GM12801 (cell line): Measurements from ENCODE around the gene METTL4.

ENCODE experiments used
- CTCF ChIP-seq: IDR thresholded peaks from one replicate; pipeline ENCODE4 v1.5.1; 2011; ENCODE audit warnings: control low read depth; ENCODE audit not compliant: insufficient read length; ENCODE audit errors: extremely low read depth

The METTL4 gene

DNA sequence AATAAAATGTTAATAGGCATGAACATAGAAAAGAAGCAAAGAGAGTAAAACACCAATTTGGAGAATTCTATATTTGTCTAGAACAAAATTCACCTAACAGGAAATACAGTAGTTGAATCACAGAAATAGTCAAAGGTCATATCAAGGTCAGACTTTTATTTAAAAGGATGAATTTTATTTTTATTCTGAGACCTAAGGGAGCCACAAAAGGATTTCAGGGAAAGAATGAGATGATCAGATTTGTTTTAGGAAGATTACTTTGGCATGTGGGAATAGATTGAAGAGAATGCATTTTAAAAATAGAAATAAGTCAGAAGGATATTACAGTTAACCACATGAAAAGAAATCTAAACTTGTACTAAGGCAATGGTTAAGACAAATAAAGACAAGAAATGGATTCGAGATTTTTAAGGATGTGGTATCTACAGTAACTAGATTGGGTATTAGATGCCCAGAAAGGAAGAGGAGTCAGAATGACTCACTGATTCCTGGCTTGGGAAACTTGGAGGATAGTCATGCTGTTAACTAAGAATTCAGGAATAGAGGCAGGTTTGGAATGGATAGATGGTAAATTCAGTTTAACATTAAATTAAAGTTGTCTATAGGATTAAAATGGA, 56.0 kb downstream of the METTL4 start:
- no peak for TF ChIP-seq CTCF

GRCh38 chr18:2513616-2514015, 57.7 kb downstream of the METTL4 start:
- TF ChIP-seq CTCF = no peak

GRCh38 chr18:2512059-2512458, 59.2 kb downstream of the METTL4 start:
- no peak for TF ChIP-seq CTCF

GRCh38 chr18:2511451-2511850, 59.9 kb downstream of the METTL4 start:
- no peak for TF ChIP-seq CTCF

- no peak for TF ChIP-seq CTCF
Measured at GRCh38 chr18:2510416-2510815, 60.9 kb downstream of the METTL4 start.

DNA sequence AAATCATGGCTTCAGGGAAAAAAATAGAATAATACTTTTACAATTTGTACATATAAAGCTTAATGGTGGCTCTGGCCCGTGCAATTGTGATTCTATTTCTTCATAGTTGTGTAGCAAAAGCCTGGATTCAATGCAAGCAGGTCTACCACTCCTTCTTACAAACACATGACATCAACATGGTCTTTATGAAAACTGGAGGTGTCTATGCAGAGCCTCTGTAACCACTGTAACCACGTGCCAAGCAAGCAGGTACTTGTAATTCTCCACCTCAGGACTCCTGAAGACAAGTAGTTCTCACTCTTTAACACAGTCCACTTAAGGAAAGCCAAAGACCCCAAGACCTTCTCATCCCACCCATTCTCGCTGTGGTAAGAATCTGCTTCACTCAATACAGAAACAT, 62.6 kb downstream of the METTL4 start:
- no peak for TF ChIP-seq CTCF

DNA sequence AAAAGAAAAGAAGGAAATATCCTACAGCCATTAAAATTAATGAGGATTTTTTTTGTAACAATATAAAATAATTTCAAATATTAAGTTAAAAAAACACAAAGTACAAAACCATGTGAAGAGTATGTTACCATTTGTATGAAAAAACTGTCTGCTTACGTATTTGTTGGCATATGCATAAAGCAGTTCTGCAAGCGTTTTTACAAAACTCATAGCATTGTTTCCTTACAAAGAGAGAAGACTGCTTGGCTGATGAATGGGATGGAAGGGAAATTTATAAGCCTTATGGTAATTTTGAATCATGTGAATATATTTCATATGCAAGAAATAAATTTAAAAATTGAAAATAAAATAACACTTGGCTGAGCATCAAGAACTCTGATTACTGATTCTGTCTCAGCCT, 63.1 kb downstream of the METTL4 start:
- TF ChIP-seq CTCF = no peak
